ENCODE measurements around the gene SDC4.

Gene SDC4

GRCh38 chr20:45301824-45302271, 46.4 kb downstream of the SDC4 start:
- Histone ChIP-seq H3K4me3 (no peak overlapping the region), H3K27me3 (ENCODE audit: low read depth) (no peaks in the 10 kb centered on the region; the same call in 1 of the 2 replicates), H3K36me3 (replicated peaks) (no peaks in the 10 kb centered on the region), H3K9me3 (no peaks in the 10 kb centered on the region), H3K4me1 (peaks cover 3% of the 10 kb centered on the region; the same call in 1 of the 2 replicates)
- no peak for DNase-seq (ENCODE audit: low spot score in 2 of 2)
- in situ Hi-C loops (cut with MboI; ENCODE audit: low sequenced_read_pairs) = no loop called here

- no peaks in the 10 kb centered on the region for H3K36me3 ChIP-seq (replicated peaks)
- no peaks in the 10 kb centered on the region for H3K9me3 ChIP-seq
- peak; percentile 19 to 76 for DNase-seq (ENCODE audit: low spot score in 2 of 2)
- no peaks in the 10 kb centered on the region; the same call in 1 of the 2 replicates for H3K27me3 ChIP-seq (ENCODE audit: low read depth)
- no peak overlapping the region for H3K4me3 ChIP-seq
- no peaks in the 10 kb centered on the region for H3K4me1 ChIP-seq
- in situ Hi-C loops (cut with MboI; ENCODE audit: low sequenced_read_pairs) = no loop called here
These were observed 47.3 kb downstream of the SDC4 start for GRCh38 chr20:45300961-45301360.

GRCh38 chr20:45299786-45300185, 48.4 kb downstream of the SDC4 start:
- H3K4me3 ChIP-seq = no peak overlapping the region
- no peaks in the 10 kb centered on the region for H3K4me1 ChIP-seq
- no peaks in the 10 kb centered on the region for H3K36me3 ChIP-seq (replicated peaks)
- DNase-seq (ENCODE audit: low spot score in 2 of 2) = no peak
- H3K27me3 ChIP-seq (ENCODE audit: low read depth) = no peaks in the 10 kb centered on the region; the same call in 1 of the 2 replicates
- in situ Hi-C loops (cut with MboI; ENCODE audit: low sequenced_read_pairs) = loop anchor here (25.0 kb wide), 1 partner anchor 262 kb away; no protein-coding TSS in a partner anchor
- no peaks in the 10 kb centered on the region for H3K9me3 ChIP-seq

DNA sequence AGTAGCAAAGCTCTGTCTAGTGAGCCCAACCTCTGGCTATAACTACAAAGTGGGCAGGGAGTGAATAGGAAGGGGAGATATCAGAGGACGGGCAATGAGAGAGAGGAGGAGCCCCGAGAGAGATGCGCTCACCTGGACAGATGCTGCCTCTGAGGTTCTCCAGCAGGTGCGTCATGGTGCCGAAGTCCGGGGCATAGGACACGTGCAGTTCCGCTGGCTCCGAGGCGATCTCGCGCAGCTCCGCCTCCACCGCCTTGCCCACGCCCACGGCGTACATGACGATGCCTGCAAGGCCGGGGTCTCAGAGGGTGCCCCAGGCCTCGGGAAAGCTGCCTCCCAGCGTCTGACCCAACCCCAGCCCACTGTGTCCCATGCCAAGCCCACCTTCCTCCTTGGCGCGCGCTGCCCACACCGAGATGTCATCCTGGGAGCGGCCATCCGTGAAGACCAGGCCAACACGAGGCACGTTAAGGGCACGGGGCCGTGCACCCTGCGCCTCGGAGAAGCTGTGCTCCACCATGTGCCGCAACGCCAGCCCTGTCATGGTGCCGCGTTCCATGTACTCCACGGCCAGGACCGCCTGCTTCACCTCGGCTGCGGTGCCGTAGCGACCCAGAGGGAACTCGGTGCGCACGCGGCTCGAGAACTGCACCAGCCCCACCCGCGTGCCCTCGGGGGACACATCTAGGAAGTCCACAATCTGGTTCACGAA, 50.3 kb downstream of the SDC4 start:
- Histone ChIP-seq H3K36me3 (replicated peaks) (no peaks in the 10 kb centered on the region), H3K9me3 (no peaks in the 10 kb centered on the region), H3K4me1 (no peaks in the 10 kb centered on the region), H3K4me3 (no peak overlapping the region), H3K27me3 (ENCODE audit: low read depth) (no peaks in the 10 kb centered on the region; the same call in 1 of the 2 replicates)
- in situ Hi-C loops (cut with MboI; ENCODE audit: low sequenced_read_pairs) = loop anchor here (25.0 kb wide), 1 partner anchor 261 kb away; no protein-coding TSS in a partner anchor
- no peak for DNase-seq (ENCODE audit: low spot score in 2 of 2)

DNA sequence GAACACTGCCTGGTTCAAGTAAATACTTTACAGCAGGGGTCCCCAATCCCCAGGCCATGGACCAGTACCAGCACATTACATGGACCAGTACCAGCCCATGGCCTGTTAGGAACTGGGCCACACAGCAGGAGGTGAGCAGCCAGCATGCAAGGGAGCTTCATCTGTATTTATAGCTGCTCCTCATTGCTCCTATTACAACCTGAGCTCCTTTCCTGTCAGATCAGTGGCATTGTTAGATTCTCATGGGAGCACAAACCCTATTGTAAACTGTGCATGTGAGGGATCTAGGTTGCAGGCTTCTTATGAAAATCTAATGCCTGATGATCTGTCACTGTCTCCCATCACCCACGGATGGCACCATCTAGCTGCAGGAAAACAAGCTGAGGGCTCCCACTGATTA, 53.6 kb downstream of the SDC4 start:
- no peak overlapping the region for H3K4me3 ChIP-seq
- H3K27me3 ChIP-seq (ENCODE audit: low read depth) = no peaks in the 10 kb centered on the region; the same call in 1 of the 2 replicates
- DNase-seq (ENCODE audit: low spot score in 2 of 2) = no peak
- H3K4me1 ChIP-seq = no peaks in the 10 kb centered on the region
- H3K9me3 ChIP-seq = no peaks in the 10 kb centered on the region
- H3K36me3 ChIP-seq (replicated peaks) = no peaks in the 10 kb centered on the region
- in situ Hi-C loops (cut with MboI; ENCODE audit: low sequenced_read_pairs) = loop anchor here (25.0 kb wide), 1 partner anchor 257 kb away; no protein-coding TSS in a partner anchor

DNA sequence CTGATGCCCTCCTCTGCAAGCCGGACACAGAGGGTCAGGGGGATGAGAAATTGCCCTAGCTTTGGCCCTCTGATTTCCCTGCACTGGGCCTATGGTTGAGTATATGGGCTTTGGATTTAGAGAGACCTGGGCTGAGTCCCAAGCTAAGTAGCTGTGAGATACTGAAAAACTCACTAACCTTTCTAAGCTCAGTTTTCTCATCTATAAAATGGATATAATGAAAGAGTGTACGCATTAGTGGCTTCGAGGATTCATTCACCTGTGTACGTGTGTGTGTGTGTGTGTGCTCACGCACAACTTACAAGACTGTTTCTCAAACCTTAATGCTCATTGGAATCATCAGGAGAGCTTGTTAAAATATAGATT, 54.2 kb downstream of the SDC4 start:
- Histone ChIP-seq H3K9me3 (no peaks in the 10 kb centered on the region), H3K4me3 (peak overlapping the region; percentile 30; the same call in 1 of the 2 replicates), H3K27me3 (ENCODE audit: low read depth) (no peaks in the 10 kb centered on the region; the same call in 1 of the 2 replicates), H3K4me1 (no peaks in the 10 kb centered on the region), H3K36me3 (replicated peaks) (no peaks in the 10 kb centered on the region)
- in situ Hi-C loops (cut with MboI; ENCODE audit: low sequenced_read_pairs) = loop anchor here (25.0 kb wide), 1 partner anchor 257 kb away; no protein-coding TSS in a partner anchor
- DNase-seq (ENCODE audit: low spot score in 2 of 2) = no peak

- Histone ChIP-seq H3K36me3 (replicated peaks) (no peaks in the 10 kb centered on the region), H3K27me3 (ENCODE audit: low read depth) (no peaks in the 10 kb centered on the region; the same call in 1 of the 2 replicates), H3K9me3 (no peaks in the 10 kb centered on the region), H3K4me1 (no peaks in the 10 kb centered on the region), H3K4me3 (peak overlapping the region; percentile 30)
- in situ Hi-C loops (cut with MboI; ENCODE audit: low sequenced_read_pairs) = loop anchor here (25.0 kb wide), 1 partner anchor 256 kb away; no protein-coding TSS in a partner anchor
- peak; percentile 51 to 91 for DNase-seq (ENCODE audit: low spot score in 2 of 2)
These were observed 54.9 kb downstream of the SDC4 start for GRCh38 chr20:45293041-45294002.

DNA sequence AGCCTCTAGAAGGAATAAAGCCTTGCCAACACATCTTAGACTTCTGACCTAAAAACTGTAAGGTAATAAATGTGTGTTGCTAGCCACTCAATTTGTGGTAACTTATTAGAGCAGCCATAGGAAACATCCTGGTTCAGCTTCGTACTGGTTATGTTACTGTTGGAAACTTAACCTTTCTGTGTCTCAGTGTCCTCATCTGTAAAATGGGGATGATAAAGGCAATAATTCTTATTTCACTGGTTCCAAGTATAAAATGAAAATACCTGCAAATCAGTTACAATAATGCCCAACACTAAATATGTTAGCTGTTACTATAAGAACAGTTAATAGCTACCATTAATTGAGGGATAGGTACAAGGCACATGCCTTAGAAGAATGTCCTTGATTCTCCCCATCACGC, 55.9 kb downstream of the SDC4 start:
- DNase-seq (ENCODE audit: low spot score in 2 of 2) = no peak
- Histone ChIP-seq H3K36me3 (replicated peaks) (no peaks in the 10 kb centered on the region), H3K4me1 (no peaks in the 10 kb centered on the region), H3K9me3 (no peaks in the 10 kb centered on the region), H3K27me3 (ENCODE audit: low read depth) (no peaks in the 10 kb centered on the region; the same call in 1 of the 2 replicates), H3K4me3 (no peak overlapping the region)
- in situ Hi-C loops (cut with MboI; ENCODE audit: low sequenced_read_pairs) = loop anchor here (25.0 kb wide), 1 partner anchor 255 kb away; no protein-coding TSS in a partner anchor

GRCh38 chr20:45291526-45291925, 56.7 kb downstream of the SDC4 start:
- DNase-seq (ENCODE audit: low spot score in 2 of 2) = no peak
- in situ Hi-C loops (cut with MboI; ENCODE audit: low sequenced_read_pairs) = loop anchor here (25.0 kb wide), 1 partner anchor 254 kb away; no protein-coding TSS in a partner anchor
- Histone ChIP-seq H3K4me1 (no peaks in the 10 kb centered on the region), H3K4me3 (no peak overlapping the region), H3K36me3 (replicated peaks) (no peaks in the 10 kb centered on the region), H3K9me3 (no peaks in the 10 kb centered on the region), H3K27me3 (ENCODE audit: low read depth) (no peaks in the 10 kb centered on the region)

DNA sequence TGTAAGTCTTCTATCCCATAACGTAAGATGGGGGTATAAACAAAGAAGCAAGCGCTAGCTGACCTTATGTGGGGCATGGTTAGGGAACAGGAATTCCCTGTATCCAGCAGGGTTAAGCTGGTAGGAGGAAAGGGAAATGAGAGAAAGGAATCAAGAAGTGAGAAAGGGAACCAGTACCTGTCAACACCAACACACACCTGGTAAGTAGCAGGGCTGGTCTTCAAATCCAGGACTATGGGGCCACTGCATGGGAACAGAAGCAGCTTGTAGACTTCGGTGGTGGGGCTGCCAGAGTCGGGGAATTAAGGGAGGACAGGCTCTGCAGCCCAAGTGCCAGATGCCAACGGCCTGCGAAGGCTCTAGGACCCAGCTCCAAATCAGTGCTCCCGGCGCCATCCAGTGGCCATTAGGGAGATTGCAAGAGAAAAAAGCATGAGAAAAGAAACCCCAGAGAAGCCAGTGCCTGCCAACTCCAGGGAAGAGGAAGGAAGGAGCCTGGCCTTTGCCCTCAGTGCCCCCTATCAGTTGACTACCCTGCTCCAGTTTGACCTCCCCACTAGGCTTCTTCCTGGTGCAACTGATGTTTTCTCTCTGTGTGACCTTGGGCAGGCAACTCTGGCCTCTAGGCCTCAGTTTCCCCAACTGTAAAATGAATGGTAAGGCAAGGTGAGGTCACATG, 57.4 kb downstream of the SDC4 start:
- Histone ChIP-seq H3K4me1 (no peaks in the 10 kb centered on the region), H3K4me3 (no peak overlapping the region), H3K9me3 (no peaks in the 10 kb centered on the region), H3K36me3 (replicated peaks) (no peaks in the 10 kb centered on the region), H3K27me3 (ENCODE audit: low read depth) (no peaks in the 10 kb centered on the region)
- peak; percentile 72 to 85 for DNase-seq (ENCODE audit: low spot score in 2 of 2)
- in situ Hi-C loops (cut with MboI; ENCODE audit: low sequenced_read_pairs) = loop anchor here (25.0 kb wide), 1 partner anchor 254 kb away; no protein-coding TSS in a partner anchor

DNA sequence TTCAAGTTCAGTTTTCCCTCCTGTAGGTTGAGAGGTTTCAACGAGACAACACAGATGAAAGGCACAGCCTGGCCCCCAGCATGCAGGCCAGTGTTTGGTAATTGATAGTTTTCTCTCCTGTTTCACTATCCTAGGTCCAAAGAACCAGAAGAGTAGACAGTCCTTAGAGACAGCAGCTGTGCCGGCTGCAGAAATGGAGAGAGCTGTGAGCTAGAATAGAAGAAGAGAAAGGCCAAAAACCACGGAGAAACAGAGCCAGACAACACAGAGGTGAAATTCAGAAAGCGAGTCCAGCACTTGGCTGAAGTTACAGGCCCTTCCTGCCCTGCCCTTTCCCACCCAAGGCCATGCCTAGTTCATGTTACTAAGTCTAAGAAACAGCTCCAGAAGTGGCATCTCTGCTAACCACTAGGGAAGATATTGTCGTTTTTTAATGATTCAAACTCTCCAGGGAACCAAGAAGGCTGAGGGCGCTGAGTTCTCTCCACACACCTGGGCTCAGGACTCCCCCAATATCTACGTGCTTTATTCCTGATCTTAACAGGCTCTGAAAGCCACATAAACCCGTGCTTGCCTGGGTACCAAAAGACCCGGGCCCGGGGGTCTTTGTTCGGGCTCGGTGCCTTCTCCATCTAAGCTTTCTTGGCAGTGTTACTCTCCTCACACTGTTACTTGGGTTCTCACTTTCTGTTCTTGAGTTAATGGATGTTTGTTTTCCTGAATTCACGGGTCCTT, 58.1 kb downstream of the SDC4 start:
- in situ Hi-C loops (cut with MboI; ENCODE audit: low sequenced_read_pairs) = loop anchor here (25.0 kb wide), 1 partner anchor 253 kb away; no protein-coding TSS in a partner anchor
- no peak overlapping the region for H3K4me3 ChIP-seq
- H3K9me3 ChIP-seq = no peaks in the 10 kb centered on the region
- no peaks in the 10 kb centered on the region for H3K4me1 ChIP-seq
- H3K27me3 ChIP-seq (ENCODE audit: low read depth) = no peaks in the 10 kb centered on the region
- H3K36me3 ChIP-seq (replicated peaks) = no peaks in the 10 kb centered on the region
- no peak for DNase-seq (ENCODE audit: low spot score in 2 of 2)

DNA sequence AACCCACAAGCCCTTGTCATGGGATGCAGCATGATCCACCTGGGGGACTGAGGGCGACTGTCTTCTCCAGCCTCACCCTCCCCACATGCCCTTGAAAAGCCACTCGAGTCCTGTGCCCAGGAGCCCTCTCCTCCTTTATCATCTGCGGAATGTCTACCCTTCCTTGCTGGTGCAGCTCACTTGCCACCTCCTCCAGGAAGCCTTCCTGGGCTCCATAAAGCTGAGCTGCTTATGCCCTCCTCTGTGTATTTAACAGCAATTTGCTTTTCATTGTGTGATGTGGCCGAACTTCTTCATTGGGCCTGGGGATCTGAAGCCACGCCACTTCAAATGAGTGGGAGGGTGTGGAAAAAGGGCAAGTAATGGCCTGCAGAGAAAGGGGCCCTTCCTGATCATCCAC, 59.4 kb downstream of the SDC4 start:
- in situ Hi-C loops (cut with MboI; ENCODE audit: low sequenced_read_pairs) = loop anchor here (25.0 kb wide), 1 partner anchor 252 kb away; no protein-coding TSS in a partner anchor

More for the DNA sequence above, 59.4 kb downstream of the SDC4 start:
- Histone ChIP-seq H3K9me3 (no peaks in the 10 kb centered on the region; the same call in 1 of the 2 replicates), H3K27me3 (ENCODE audit: low read depth) (no peaks in the 10 kb centered on the region), H3K4me1 (no peaks in the 10 kb centered on the region), H3K36me3 (replicated peaks) (no peaks in the 10 kb centered on the region), H3K4me3 (no peak overlapping the region)
- DNase-seq (ENCODE audit: low spot score in 2 of 2) = no peak
